Measurements from ENCODE around the gene CHST11. TPM values are rescaled to one million over a fixed set of nuclear protein-coding genes. Genes with fewer than 3 reads are reported as not detected.
A peak's percentile ranks its signal among the peaks of the same experiment; 100 is the strongest.

Gene CHST11
- total and polyA plus RNA-seq, 9 of the 15 experiments (the other 6 are each of a cell fraction or from before 2014, with no cell fraction given), result 2.3 to 38.7 (median 15.0) TPM

- no peak for TF ChIP-seq MGA (IDR thresholded peaks at IDR 0.05)
- peak; percentile 57; the same call in 1 of the 2 replicates for TF ChIP-seq FOXM1 (IDR thresholded peaks at IDR 0.05; ENCODE audit: low read depth)
- no peak for TF ChIP-seq FOXM1 (CRISPR knock-in tag; IDR thresholded peaks at IDR 0.05; ENCODE audit: low read depth)
These were observed 120.3 kb downstream of the CHST11 start (continued) for GRCh38 chr12:104576980-104577580.
